Dedifferentiated amniotic fluid mesenchymal stem cell (primary cell): Measurements from ENCODE around the gene MACROD2.

Experiments
- DNase-seq: peaks from one replicate; pipeline ENCODE4 v3.0.0-alpha.2; 2016; ENCODE audit errors: extremely low spot score

MACROD2 gene

GRCh38 chr20:14336686-14337085, 341.4 kb downstream of the MACROD2 start:
- DNase-seq: no peak

GRCh38 chr20:14337400-14338171, 342.3 kb downstream of the MACROD2 start, which contains the start of gene FLRT3:
Gene FLRT3, minus strand, starts transcription at chr20:14337612. Its CDS starts 10,106 bp downstream, at chr20:14327506.
- peak; percentile 99 for DNase-seq

GRCh38 chr20:14341801-14342200, 346.5 kb downstream of the MACROD2 start:
- DNase-seq: no peak

- DNase-seq: no peak
Measured at GRCh38 chr20:14342918-14343317, 347.6 kb downstream of the MACROD2 start.

- no peak for DNase-seq
Measured at GRCh38 chr20:14343491-14344065, 348.3 kb downstream of the MACROD2 start.

- no peak for DNase-seq
Measured at GRCh38 chr20:14344746-14345145, 349.4 kb downstream of the MACROD2 start.

GRCh38 chr20:14355791-14356190, 360.5 kb downstream of the MACROD2 start:
- no peak for DNase-seq

GRCh38 chr20:14360416-14360815, 365.1 kb downstream of the MACROD2 start:
- no peak for DNase-seq

GRCh38 chr20:14361509-14362345, 366.4 kb downstream of the MACROD2 start:
- DNase-seq: no peak

- DNase-seq: no peak
Measured at GRCh38 chr20:14374196-14374595, 378.9 kb downstream of the MACROD2 start.

GRCh38 chr20:14375416-14375985, 380.2 kb downstream of the MACROD2 start:
- no peak for DNase-seq

- no peak for DNase-seq
Measured at GRCh38 chr20:14378326-14378725, 383.0 kb downstream of the MACROD2 start.

- DNase-seq: no peak
Measured at GRCh38 chr20:14383335-14383734, 388.0 kb downstream of the MACROD2 start.

- DNase-seq: peak; percentile 47
Measured at GRCh38 chr20:14384416-14385175, 389.3 kb downstream of the MACROD2 start.

- no peak for DNase-seq
Measured at GRCh38 chr20:14385176-14385740, 389.9 kb downstream of the MACROD2 start.

GRCh38 chr20:14386726-14387125, 391.4 kb downstream of the MACROD2 start:
- no peak for DNase-seq

- DNase-seq: no peak
Measured at GRCh38 chr20:14401479-14402138, 406.3 kb downstream of the MACROD2 start.

- DNase-seq: no peak
Measured at GRCh38 chr20:14404515-14404914, 409.2 kb downstream of the MACROD2 start.

GRCh38 chr20:14406495-14406894, 411.2 kb downstream of the MACROD2 start:
- peak; percentile 28 for DNase-seq

GRCh38 chr20:14407336-14407735, 412.0 kb downstream of the MACROD2 start:
- DNase-seq: no peak
